ENCODE results near the gene DCLK2.

DCLK2 gene

GRCh38 chr4:150205016-150205415 is 126.8 kb downstream of the DCLK2 start:
- DNase-seq (ENCODE audit: low read depth in 2 of 2, low spot score in 1 of 2) = no peak

- DNase-seq (ENCODE audit: low read depth in 2 of 2, low spot score in 1 of 2) = no peak
Observed at GRCh38 chr4:150206265-150206664, 128.0 kb downstream of the DCLK2 start.

GRCh38 chr4:150206954-150207353 is 128.7 kb downstream of the DCLK2 start:
- DNase-seq (ENCODE audit: low read depth in 2 of 2, low spot score in 1 of 2) = no peak

GRCh38 chr4:150207871-150208270 is 129.6 kb downstream of the DCLK2 start:
- DNase-seq (ENCODE audit: low read depth in 2 of 2, low spot score in 1 of 2) = no peak

GRCh38 chr4:150209140-150209829 is 131.0 kb downstream of the DCLK2 start:
- no peak for DNase-seq (ENCODE audit: low read depth in 2 of 2, low spot score in 1 of 2)

- DNase-seq (ENCODE audit: low read depth in 2 of 2, low spot score in 1 of 2) = no peak
Observed at GRCh38 chr4:150211016-150211415, 132.8 kb downstream of the DCLK2 start.

GRCh38 chr4:150211799-150212445 is 133.7 kb downstream of the DCLK2 start:
- no peak for DNase-seq (ENCODE audit: low read depth in 2 of 2, low spot score in 1 of 2)

GRCh38 chr4:150212485-150212884 is 134.2 kb downstream of the DCLK2 start:
- DNase-seq (ENCODE audit: low read depth in 2 of 2, low spot score in 1 of 2) = no peak

- DNase-seq (ENCODE audit: low read depth in 2 of 2, low spot score in 1 of 2) = no peak
Observed at GRCh38 chr4:150212927-150213326, 134.7 kb downstream of the DCLK2 start.

- no peak for DNase-seq (ENCODE audit: low read depth in 2 of 2, low spot score in 1 of 2)
Observed at GRCh38 chr4:150215601-150216000, 137.4 kb downstream of the DCLK2 start.

- no peak for DNase-seq (ENCODE audit: low read depth in 2 of 2, low spot score in 1 of 2)
Observed at GRCh38 chr4:150216726-150217125, 138.5 kb downstream of the DCLK2 start.

- DNase-seq (ENCODE audit: low read depth in 2 of 2, low spot score in 1 of 2) = no peak
Observed at GRCh38 chr4:150217192-150217591, 138.9 kb downstream of the DCLK2 start.

- DNase-seq (ENCODE audit: low read depth in 2 of 2, low spot score in 1 of 2) = no peak
Observed at GRCh38 chr4:150217808-150218207, 139.6 kb downstream of the DCLK2 start.

GRCh38 chr4:150218447-150218846 is 140.2 kb downstream of the DCLK2 start:
- DNase-seq (ENCODE audit: low read depth in 2 of 2, low spot score in 1 of 2) = no peak

GRCh38 chr4:150219841-150220240 is 141.6 kb downstream of the DCLK2 start:
- DNase-seq (ENCODE audit: low read depth in 2 of 2, low spot score in 1 of 2) = no peak

- DNase-seq (ENCODE audit: low read depth in 2 of 2, low spot score in 1 of 2) = no peak
Observed at GRCh38 chr4:150224896-150225591, 146.8 kb downstream of the DCLK2 start.

GRCh38 chr4:150229520-150229919 is 151.3 kb downstream of the DCLK2 start:
- no peak for DNase-seq (ENCODE audit: low read depth in 2 of 2, low spot score in 1 of 2)

GRCh38 chr4:150230561-150230960 is 152.3 kb downstream of the DCLK2 start:
- no peak for DNase-seq (ENCODE audit: low read depth in 2 of 2, low spot score in 1 of 2)

GRCh38 chr4:150231107-150231770 is 153.0 kb downstream of the DCLK2 start:
- no peak for DNase-seq (ENCODE audit: low read depth in 2 of 2, low spot score in 1 of 2)

- no peak for DNase-seq (ENCODE audit: low read depth in 2 of 2, low spot score in 1 of 2)
Observed at GRCh38 chr4:150232029-150232428, 153.8 kb downstream of the DCLK2 start.

GRCh38 chr4:150234246-150234645 is 156.0 kb downstream of the DCLK2 start:
- no peak for DNase-seq (ENCODE audit: low read depth in 2 of 2, low spot score in 1 of 2)

GRCh38 chr4:150235317-150235716 is 157.1 kb downstream of the DCLK2 start:
- no peak for DNase-seq (ENCODE audit: low read depth in 2 of 2, low spot score in 1 of 2)

All from stimulated activated CD8-positive, alpha-beta memory T cell treated with anti-CD3 and anti-CD28 coated beads, Interleukin-4, amount 100 ng/mL, for 4 hours (primary cell).